HG02798 (cell line): Measurements from ENCODE around the gene ERCC4.

Source experiments
- ATAC-seq: cut with Tn5 transposase; IDR thresholded peaks from one replicate; pipeline ENCODE4 v1.9.1; 2021; ENCODE audit warnings: mild to moderate bottlenecking; ENCODE audit not compliant: unreplicated experiment, poor library complexity

ERCC4 gene

DNA sequence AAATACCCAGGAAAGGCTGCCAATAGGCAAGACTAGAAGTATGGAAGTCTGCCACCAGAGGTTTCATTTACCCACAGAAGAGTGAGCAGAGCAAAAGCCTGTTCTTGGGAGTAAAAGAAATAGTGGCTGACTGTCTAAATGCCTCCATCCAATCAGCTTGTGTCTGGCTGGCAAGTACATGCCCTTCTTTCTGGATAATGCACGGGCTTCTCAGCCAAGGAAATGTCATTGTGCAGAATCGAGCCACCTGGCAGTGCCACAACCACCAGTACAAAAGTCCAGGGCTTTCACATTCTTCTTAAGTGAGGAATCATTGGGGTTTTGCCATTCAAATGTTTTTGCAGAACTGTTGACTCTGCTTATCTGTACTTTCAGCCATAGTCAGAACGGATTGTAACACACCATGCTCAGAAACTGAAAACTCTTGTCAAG lies 10.1 kb upstream of the ERCC4 start:
- ATAC-seq: no peak

DNA sequence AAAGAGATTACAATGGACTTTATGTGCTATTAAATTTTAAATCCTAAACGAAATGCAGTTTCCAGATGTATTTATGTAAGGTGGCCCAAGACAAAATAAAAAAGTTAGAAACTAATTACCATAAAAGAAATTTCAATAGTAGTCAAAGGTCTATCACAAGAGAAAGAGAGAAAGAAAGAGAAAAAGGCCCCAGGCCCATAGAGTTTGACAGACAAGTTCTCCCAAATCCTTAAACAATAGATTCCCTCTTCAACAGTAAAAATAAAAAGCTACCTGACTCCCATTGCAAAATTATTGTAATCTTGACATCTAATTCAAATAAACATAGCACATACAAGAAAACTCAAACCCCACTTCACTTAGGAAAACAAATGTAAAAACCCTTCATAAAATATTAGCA lies 8.6 kb upstream of the ERCC4 start:
- ATAC-seq: no peak

DNA sequence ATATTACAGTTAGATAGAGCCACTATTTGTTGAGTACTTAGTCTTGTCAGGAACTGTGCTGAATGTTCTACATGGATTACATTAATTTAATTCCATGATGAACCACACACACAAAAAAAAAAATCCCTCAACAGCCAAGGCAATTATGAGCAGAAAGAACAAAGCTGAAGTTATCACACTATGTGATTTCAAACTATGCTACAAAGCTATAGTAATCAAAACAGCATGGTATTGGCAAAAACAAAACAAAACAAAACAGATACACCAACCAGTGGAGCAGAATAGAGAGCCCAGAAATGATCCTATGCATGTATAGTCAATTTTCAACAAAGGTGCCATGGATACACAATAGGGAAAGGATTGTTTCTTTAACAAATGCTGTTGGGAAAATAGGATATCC lies 8.1 kb upstream of the ERCC4 start:
- ATAC-seq: no peak

DNA sequence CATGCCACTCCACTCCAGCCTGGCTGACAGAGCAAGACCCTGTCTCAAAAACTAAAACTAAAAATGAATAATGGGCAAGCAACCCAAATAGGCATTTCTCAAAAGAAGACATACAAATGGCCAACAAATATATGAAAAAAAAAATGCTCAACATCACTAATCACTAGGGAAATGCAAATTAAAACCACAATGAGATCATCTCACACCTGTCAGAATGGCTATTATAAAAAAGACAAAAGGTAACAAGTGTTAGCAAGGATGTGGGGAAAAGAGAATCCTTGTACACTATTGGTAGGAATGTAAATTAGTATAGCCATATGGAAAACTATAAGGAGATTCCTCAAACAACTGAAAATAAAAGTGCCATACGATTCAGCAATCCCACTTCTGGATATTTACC lies 7.1 kb upstream of the ERCC4 start:
- ATAC-seq: no peak

DNA sequence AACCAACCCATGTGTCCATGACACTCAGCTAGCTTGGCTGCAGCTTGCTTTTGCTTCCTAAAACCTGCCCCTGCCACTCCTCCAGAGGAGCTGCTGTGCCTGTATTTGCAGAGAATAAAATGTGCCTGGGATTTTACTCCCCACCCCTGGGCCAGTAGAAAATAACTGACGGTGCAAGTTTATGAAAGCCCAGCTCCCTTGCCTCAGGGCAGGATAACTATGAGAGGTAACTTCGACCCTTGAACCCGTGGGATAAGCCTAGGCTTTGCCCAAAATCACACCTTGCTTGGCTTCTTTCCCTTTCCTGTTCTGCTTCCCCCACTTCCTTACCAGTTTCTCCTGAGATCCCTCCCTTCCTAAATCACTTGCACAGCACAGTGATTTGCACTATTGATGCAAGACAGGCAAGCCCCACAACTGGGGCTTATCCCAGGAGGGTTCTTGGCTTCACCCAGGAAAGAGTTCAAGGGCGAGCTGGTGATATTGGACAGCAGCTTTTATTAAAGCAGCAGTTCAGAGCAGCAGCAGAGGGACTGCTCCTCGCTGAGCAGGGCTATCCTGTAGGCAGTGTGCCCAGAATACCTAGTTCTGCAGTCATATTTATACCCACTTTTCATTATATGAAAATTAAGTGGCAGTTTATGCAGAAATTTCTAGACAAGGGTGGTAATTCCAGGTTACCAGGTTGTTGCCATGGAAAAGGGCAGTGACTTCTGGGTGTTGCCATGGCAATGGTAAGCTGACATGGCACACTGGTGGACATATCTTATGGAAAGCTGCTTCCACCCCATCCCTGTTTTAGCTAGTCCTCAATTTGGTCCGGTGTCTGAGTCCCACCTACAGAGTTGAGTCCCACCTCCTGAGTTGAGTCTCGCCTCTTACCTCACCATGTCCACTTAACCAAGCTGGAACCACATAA lies 6.3 kb upstream of the ERCC4 start:
- ATAC-seq: no peak

DNA sequence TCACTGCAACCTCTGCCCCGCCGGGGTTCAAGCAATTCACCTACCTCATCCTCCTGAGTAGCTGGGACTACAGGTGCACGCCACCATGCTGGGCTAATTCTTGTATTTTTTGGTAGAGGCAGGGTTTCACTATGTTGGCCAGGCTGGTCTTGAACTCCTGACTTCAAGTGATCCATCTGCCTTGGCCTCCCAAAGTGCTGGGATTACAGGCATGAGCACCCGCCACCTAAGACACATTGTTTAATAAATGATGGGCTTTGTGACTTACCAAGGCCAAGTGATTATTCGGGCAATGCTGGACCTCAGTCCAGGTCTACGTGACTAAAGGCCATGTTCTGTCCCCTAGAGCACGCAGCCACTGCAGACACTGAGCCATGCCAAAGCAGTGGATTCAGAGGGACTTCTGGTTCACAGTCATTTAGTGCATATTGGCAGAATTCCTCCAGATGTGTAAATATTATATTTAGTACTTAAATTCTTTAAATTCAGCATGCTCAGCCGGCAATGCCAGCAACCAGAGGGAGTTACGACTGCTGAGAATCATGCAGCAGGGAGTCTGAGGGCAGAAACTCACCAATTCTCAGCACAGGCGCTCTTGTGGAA lies 4.8 kb upstream of the ERCC4 start:
- ATAC-seq: no peak

DNA sequence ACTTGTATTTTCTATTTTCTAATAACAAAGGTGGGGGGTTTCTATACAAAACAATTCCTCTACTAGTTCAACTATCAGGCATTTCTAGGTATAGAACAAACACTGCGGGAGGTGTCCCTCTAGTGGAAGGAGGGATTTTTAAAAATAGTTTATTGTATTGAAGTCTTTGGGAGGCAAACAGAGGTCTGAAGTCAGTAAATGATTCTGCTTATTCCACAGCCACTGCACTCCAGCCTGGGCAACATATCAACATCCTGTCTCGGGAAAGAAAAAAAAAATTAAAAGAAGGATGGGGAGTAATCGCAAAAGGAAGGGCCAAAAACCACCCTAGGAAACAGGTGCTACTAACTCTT lies 648 bp upstream of the ERCC4 start:
- no peak for ATAC-seq

DNA sequence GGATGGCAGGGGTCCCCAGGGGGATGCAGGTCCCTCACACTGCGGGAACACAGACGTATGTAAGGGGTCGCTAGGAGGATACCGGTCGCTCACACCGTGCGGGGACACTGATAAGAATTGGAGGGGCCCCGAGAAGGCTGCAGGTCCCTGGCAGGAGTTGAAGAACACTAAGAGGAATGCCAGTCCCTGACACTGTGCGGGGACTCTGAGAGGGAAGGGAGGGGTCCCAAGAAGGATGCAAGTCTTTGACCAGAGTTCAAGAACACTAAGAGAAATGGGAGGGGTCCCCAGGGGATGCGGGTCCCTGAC lies 510 bp downstream of the ERCC4 start:
- no peak for ATAC-seq

DNA sequence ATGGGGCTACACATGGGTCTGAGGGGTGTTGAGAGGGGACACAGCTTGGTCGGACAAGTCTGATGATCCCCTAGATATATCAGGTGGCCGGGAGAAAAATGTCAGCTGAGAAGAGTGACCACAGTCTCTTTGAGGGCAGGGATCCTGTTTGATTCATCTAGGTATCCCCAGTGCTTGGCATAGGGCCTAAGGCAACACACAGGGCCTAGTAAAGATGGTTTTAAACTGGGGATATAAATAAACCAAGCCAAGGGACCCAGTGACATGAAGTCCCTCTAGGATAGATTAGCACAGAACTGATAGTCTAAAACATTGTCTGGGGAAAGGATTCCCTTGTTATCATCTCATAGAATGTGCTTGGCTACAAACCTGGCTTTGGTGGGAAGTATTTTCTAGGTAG lies 1.4 kb downstream of the ERCC4 start:
- ATAC-seq: no peak

DNA sequence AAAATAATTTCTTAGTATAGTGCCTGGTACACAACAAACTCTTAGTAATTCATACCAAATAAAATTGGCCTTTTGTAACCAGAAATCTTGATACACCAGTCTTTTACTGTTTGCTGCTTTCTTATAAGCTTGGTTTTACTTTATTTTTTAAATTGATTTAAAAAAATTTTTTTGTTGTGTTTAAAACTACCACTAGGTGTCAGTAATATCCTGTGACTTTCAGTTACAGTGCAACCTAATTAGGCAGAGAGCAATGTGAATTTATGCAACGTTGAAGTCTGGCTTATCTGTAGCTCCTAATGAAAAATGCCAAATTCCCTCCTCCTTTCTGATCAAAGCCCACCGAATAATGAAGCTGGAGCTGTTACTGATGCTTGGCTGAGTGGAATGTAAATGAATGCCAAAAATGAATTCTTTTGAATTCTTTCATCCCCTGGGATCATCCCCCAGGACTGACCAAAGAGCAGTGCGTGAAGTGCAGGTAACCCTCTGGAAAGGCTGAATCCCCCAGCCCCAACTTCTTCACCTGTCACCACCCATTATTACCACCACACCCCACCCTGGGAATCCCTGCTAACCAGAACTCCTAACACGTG lies 3.8 kb downstream of the ERCC4 start:
- ATAC-seq: no peak

DNA sequence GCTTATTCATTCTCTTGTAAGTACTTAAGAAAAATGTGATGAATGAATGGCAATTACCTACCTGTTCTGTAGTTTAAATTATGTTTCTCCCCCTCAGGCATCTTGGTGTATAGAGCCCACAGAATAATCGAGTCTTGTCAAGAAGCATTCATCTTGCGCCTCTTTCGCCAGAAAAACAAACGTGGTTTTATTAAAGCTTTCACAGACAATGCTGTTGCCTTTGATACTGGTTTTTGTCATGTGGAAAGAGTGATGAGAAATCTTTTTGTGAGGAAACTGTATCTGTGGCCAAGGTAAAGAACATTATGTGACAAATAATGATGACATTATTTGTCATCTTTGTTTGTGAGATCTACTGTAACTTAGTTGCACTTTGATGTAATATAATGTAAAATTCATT lies 6.5 kb downstream of the ERCC4 start:
- ATAC-seq: no peak

DNA sequence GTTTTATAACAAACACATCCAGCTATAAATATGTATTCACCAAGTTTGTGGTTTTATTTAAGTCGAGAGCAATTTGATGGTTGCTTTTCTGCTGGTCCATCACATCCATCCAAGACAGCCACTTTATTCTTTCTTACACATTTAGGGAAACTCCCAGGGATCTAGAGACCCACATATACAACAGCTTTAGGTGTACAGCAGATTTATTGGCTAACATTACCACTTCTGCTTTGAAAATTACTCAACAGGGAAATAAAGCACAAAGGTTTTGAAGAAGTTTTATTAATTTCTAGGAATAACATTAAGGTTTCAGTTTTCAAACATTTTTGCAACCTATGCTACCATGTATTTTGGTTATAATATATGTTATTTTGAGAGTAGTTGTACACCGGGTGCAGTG lies 6.9 kb downstream of the ERCC4 start:
- no peak for ATAC-seq

DNA sequence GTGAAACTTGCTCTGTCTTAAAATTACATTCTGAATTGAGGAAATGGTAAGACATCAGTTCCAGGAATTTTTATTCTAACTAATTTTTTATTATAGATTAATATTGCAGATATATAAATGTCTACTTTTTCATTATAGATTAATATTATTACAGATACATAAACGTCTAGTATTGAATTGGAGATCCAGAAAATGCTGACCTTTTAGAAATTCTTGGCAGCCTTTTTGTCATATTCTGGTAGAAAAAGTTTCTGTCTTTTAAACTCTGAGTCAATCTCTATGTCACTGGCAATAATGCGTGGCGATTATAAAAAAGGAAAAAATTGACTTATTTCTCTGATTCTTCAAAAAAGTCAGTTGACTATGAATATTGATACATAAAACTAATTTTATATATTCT lies 8.7 kb downstream of the ERCC4 start:
- no peak for ATAC-seq

DNA sequence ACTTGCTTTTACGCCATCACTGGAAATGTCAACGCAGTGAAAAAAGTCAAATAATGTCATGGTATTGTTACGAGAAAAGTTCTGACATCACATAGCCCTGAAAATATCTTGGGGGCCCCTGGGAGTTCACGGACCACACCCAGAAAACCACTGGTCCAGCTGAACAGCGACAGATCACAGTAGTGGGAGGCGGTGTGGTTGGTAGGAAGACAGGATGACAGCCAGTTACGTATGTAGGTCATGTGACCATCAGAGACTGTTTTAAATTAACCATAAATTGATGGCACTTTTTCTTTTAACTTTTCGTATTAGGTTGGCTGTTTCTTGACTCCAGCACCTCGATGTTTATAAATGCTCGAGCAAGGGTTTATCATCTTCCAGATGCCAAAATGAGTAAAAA lies 11.9 kb downstream of the ERCC4 start:
- ATAC-seq: no peak

DNA sequence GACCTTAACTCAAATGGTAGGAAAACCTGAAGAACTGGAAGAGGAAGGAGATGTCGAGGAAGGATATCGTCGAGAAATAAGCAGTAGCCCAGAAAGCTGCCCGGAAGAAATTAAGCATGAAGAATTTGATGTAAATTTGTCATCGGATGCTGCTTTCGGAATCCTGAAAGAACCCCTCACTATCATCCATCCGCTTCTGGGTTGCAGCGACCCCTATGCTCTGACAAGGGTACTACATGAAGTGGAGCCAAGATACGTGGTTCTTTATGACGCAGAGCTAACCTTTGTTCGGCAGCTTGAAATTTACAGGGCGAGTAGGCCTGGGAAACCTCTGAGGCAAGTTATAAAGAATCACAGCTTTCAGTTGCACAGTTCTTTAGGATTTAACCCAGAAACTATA lies 15.5 kb downstream of the ERCC4 start:
- ATAC-seq: no peak

DNA sequence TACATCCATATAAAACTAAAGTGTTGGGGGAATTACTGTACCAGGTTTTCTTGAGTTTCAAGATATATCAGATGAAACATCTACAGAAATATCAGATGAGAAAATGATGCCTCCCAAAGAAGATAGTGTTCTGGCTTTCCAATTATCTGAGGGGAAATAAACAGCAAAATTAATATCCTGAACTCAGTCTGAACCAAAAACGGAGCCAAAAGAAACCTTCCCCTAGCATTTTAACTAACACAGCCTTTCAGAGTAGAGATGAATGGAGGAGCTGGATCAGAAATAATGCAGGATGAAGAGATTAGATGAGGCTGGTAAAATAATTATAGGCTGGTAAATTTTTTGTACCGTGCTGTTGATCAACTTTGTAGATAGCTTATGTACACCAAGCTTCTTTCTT lies 16.2 kb downstream of the ERCC4 start:
- ATAC-seq: no peak

DNA sequence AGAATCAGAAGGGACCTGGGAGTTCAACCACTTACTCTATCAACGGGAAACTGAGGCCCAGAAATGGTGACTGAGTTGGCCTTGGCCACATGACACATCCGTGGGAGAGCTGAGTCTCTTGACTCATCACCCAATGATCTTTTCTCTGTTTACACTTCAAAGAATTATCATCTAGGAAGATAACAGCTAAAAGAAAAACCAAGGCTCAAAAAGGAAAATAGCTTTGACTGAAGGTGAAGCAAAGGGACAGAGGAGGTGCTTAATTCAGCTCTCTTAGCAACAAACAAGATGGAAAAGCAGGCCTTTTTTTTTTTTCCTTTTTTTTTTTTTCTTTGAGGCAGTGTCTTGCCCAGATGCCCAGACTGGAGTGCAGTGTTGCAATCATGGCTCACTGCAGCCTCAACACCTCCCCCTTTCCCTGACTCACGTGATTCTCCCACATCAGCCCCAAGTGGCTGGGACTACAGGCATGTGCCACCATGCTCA lies 16.7 kb downstream of the ERCC4 start:
- ATAC-seq: no peak

DNA sequence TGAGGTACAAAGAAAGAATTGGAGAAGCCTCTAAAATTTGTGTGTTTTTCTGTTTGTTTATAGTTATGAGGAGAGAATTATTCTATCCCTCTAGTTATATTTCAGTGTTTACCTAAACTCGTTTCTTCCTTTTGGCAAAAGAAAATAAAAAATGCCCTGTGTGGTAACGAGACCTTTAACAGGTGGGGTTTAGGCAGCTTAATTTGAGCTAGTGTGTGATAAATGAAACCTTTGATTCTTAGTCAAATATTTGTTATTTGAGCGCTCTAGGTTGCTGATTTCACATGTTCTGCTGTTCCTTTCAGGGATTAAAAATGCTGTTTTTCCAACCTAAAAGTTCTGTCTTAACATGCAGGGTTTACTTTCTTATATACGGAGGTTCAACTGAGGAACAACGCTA lies 17.5 kb downstream of the ERCC4 start:
- ATAC-seq: no peak

DNA sequence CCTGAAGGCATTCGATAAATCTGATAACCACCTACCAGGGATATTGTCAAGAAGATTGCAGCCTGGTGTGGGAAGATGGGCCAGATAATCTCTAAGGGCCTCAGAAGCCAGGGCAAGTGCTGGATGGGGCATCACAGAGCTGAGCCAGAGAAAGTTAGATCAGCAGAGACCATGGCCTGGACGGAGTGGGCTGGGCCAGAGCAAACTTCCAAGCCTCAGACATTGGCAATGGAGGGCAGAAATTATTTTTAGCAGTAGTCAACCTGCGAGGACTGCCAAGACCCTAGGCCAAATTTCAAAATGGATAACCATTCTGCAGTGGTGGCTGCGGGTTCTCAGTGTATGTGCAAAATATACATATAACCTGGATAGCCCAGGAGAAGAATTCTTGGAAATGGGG lies 18.5 kb downstream of the ERCC4 start:
- no peak for ATAC-seq

DNA sequence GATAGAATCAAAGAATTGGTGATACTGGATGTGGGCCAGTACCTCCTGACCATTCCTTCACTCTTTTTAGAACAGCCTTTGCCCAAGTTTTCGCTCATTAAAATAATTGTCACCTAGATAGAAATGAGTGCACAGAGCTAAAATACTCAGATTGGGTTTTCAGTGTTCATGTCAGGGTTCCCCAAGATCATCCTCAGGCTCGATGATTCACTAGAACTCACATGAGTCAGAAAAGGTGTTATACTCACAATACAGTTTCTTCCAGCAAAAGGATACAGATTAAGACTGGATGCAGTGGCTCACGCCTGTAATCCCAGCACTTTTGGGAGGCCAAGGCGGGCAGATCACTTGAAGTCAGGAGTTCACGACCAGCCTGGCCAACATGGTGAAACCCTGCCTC lies 19.9 kb downstream of the ERCC4 start:
- no peak for ATAC-seq

DNA sequence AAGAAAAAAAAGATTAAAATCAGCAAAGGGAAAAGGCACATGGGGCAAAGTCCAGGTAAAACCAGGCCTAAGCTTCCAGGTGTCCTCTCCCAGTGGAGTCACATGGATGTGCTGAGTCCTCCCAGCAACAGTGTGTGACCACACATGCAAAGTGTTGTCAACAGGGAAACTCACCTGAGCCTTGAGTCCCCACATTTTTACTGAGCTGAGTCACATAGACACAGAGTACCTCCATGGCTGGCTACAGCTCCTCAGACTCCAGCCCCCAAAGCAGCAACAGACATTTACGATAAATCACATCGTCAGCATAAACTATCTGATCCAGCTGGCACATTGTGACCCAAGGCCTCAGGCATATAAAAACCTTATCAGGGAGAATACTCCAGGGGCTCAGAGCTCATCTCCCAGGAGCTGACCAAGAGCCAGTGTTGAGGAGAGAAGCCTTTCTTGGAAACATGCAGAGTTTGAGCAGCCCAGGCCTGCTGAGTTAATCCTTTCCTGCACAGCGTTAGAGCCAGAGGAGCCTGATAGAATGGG lies 20.5 kb downstream of the ERCC4 start:
- no peak for ATAC-seq

DNA sequence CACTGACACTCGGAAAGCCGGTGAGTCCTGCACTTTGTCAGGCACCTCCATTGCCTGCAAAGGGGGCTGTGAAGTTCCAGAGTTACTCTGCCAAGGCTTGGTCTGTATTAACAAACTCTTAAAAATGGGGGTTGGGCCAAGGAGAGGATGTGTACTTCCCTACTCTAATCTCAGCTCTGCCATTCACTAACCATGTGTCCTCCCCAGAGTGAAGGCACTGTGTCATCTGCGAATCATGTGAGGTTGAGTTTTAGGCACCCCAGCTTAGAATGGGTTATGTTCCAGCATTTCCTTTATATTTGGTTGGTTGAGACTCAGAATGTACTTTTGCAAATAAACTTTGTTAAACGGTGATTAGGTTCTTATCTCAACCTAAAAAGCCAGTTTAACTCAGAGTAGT lies 24.9 kb downstream of the ERCC4 start:
- no peak for ATAC-seq
